HUES48 (cell line): ENCODE measurements around the gene FPGS.
"Not testable (repeated sequence)": the region's sequence is repeated elsewhere in the genome, so short reads cannot be mapped to it uniquely, and the experiment has no call there.

Experiments
- H3K27ac ChIP-seq: one replicate; pipeline ENCODE4 v1.7.0; 2013; ENCODE audit warnings: low read depth, low read length, inconsistent platforms
- H3K27me3 ChIP-seq: 2 replicates; pipeline ENCODE4 v1.6.1; 2013; ENCODE audit warnings: mild to moderate bottlenecking, low read length; ENCODE audit not compliant: control insufficient read depth, insufficient read depth
- H3K36me3 ChIP-seq: 2 replicates; pipeline ENCODE4 v1.6.1; 2013; ENCODE audit warnings: low read length; ENCODE audit not compliant: control insufficient read depth, insufficient read depth
- H3K4me1 ChIP-seq: 2 replicates; pipeline ENCODE4 v1.6.1; 2013; ENCODE audit warnings: mild to moderate bottlenecking, low read length; ENCODE audit not compliant: control insufficient read depth, insufficient read depth
- H3K4me3 ChIP-seq: 2 replicates; pipeline ENCODE4 v1.5.1; 2013; ENCODE audit warnings: mild to moderate bottlenecking, low read depth, low read length
- H3K9ac ChIP-seq: 2 replicates; pipeline ENCODE4 v1.6.1; 2013; ENCODE audit warnings: mild to moderate bottlenecking, low read depth, low read length, moderate library complexity
- H3K9me3 ChIP-seq: 2 replicates; pipeline ENCODE4 v1.6.1; 2013; ENCODE audit warnings: low read length; ENCODE audit not compliant: control insufficient read depth, insufficient read depth

The FPGS gene

GRCh38 chr9:127780126-127780885 lies 22.4 kb upstream of the FPGS start:
- H3K36me3 ChIP-seq = no peaks in the 10 kb centered on the region
- peaks cover 14% of the 10 kb centered on the region for H3K4me1 ChIP-seq
- no peaks in the 10 kb centered on the region for H3K9me3 ChIP-seq
- H3K4me3 ChIP-seq = no peak overlapping the region
- no peaks in the 10 kb centered on the region for H3K27me3 ChIP-seq
- no peak overlapping the region for H3K27ac ChIP-seq
- no peak overlapping the region; the same call in 1 of the 2 replicates for H3K9ac ChIP-seq

DNA sequence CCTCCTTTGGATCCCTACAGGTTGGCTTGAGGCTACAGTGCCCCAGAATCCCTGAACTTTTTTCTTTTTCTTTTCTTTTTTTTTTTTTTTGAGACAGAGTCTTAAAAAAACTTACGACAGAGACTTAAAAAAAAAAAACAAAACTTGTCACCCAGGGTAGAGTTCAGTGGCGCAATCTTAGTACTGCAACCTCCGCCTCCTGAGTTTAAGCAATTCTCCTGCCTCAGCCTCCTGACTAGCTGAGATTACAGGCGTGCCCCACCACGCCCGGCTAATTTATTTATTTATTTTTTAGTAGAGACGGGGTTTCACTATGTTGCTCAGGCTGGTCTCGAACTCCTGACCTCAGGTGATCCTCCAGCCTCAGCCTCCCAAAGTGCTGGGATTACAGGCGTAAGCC lies 21.8 kb upstream of the FPGS start:
- not testable (repeated sequence) for H3K27ac ChIP-seq, H3K9ac ChIP-seq, H3K27me3 ChIP-seq, H3K9me3 ChIP-seq, H3K36me3 ChIP-seq, H3K4me3 ChIP-seq
- peaks cover 14% of the 10 kb centered on the region for H3K4me1 ChIP-seq

GRCh38 chr9:127781806-127782205 lies 20.9 kb upstream of the FPGS start:
- Histone ChIP-seq H3K27ac (no peak overlapping the region), H3K36me3 (no peaks in the 10 kb centered on the region), H3K9ac (no peak overlapping the region), H3K4me1 (peaks cover 9% of the 10 kb centered on the region), H3K4me3 (no peak overlapping the region), H3K27me3 (no peaks in the 10 kb centered on the region), H3K9me3 (no peaks in the 10 kb centered on the region)

DNA sequence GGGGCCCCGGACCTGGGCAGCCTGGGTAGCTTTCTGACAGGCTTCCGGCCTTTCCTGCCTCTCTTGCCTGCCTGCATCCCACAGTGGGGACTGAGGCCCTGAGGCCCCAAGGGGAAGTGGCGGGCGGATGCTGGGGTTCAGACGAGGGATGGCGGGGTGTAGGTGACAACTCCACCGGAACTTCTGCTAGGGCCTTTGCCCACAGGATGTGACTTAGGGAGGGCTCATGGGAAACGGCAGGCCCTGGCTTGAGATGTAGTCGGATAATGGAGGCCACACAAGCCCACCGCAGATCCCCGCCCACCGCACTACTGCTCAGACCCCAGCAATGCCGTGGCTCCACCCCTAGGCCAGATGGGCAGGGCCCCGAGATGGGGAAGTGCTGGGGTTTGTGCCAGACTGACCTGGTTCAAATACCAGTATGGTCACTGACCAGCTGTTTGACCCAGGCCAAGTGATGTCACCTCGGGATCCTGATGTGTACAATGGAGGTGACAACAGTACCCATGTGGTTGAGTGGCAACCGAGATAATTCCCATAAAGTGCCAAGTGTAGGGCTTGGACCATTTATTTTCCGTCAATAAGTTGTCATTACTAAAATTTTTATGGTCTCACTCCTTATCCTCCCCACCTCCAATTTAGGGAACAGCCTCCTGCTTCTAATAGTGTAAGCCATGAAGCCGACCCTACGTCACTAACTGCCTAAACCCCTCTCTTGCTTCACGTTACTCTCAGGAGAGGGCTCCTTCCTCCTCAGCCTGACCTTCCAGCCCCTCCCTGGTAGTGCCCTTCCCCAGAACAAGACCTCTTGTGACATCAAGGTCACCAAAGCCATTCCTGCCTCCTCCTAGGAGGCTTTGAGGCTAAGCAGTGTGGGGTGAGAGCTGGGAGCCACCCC lies 19.3 kb upstream of the FPGS start:
- H3K27ac ChIP-seq = no peak overlapping the region
- no peak overlapping the region for H3K9ac ChIP-seq

GRCh38 chr9:127785023-127785932 lies 17.4 kb upstream of the FPGS start:
- Histone ChIP-seq H3K27ac (peak overlapping the region; percentile 66), H3K4me1 (peaks cover 12% of the 10 kb centered on the region), H3K9ac (no peak overlapping the region; the same call in 1 of the 2 replicates), H3K4me3 (peak overlapping the region; percentile 97), H3K36me3 (peaks cover 34% of the 10 kb centered on the region), H3K27me3 (no peaks in the 10 kb centered on the region), H3K9me3 (no peaks in the 10 kb centered on the region)

More for the DNA sequence above, 19.3 kb upstream of the FPGS start:
- H3K9me3 ChIP-seq = no peaks in the 10 kb centered on the region
- no peak overlapping the region for H3K4me3 ChIP-seq
- H3K4me1 ChIP-seq = peaks cover 13% of the 10 kb centered on the region
- H3K36me3 ChIP-seq = peaks cover 15% of the 10 kb centered on the region
- H3K27me3 ChIP-seq = no peaks in the 10 kb centered on the region

- Histone ChIP-seq H3K4me1 (peaks cover 7% of the 10 kb centered on the region; the same call in 1 of the 2 replicates), H3K9me3 (no peaks in the 10 kb centered on the region), H3K36me3 (peaks cover 43% of the 10 kb centered on the region), H3K4me3 (peak within 1 kb of the TSS; percentile 97), H3K27me3 (no peaks in the 10 kb centered on the region), H3K9ac (peak within 1 kb of the TSS; percentile 88), H3K27ac (peak within 1 kb of the TSS; percentile 96)
Observed at GRCh38 chr9:127785933-127786772, 16.5 kb upstream of the FPGS start, which contains the start of gene CDK9. Gene CDK9 (plus strand): TSS chr9:127786034. CDS start chr9:127786149, 115 bp downstream.

DNA sequence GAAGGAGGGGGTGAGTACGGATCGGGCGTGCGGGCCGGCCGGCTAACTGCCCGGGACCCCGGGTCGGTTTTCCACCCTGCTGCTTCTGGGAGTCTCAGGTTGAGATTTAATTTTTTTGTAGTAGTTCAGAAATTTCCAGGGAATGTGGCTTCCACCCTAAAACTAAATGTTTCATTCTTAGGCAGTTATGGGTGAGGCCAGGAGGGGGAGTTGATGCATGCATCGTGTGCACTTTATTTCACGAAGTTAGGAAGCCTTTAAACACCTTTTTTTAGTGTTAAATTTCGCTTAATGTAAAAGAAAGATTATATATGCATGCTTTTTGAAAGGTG lies 15.9 kb upstream of the FPGS start:
- Histone ChIP-seq H3K9me3 (no peaks in the 10 kb centered on the region), H3K27me3 (no peaks in the 10 kb centered on the region), H3K27ac (peak overlapping the region; percentile 96), H3K4me3 (peak overlapping the region; percentile 97), H3K9ac (peak overlapping the region; percentile 88), H3K4me1 (peaks cover 7% of the 10 kb centered on the region; the same call in 1 of the 2 replicates), H3K36me3 (peaks cover 49% of the 10 kb centered on the region)

- Histone ChIP-seq H3K9me3 (no peaks in the 10 kb centered on the region), H3K36me3 (peaks cover 64% of the 10 kb centered on the region), H3K4me3 (no peak overlapping the region), H3K4me1 (peaks cover 7% of the 10 kb centered on the region; the same call in 1 of the 2 replicates), H3K27ac (no peak overlapping the region), H3K9ac (no peak overlapping the region), H3K27me3 (no peaks in the 10 kb centered on the region)
Observed at GRCh38 chr9:127788337-127789011, 14.2 kb upstream of the FPGS start.

DNA sequence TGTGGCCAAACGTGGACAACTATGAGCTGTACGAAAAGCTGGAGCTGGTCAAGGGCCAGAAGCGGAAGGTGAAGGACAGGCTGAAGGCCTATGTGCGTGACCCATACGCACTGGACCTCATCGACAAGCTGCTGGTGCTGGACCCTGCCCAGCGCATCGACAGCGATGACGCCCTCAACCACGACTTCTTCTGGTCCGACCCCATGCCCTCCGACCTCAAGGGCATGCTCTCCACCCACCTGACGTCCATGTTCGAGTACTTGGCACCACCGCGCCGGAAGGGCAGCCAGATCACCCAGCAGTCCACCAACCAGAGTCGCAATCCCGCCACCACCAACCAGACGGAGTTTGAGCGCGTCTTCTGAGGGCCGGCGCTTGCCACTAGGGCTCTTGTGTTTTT lies 13.5 kb upstream of the FPGS start:
- Histone ChIP-seq H3K27ac (no peak overlapping the region), H3K36me3 (peaks cover 64% of the 10 kb centered on the region), H3K4me1 (peaks cover 7% of the 10 kb centered on the region; the same call in 1 of the 2 replicates), H3K9me3 (no peaks in the 10 kb centered on the region), H3K27me3 (no peaks in the 10 kb centered on the region), H3K4me3 (no peak overlapping the region), H3K9ac (no peak overlapping the region)
